Lower leg skin (tissue), 3 donors: ENCODE data around the gene ZNF710.

Experiments
- POLR2A ChIP-seq, 2 donors: fragments of 450-650 bp; IDR thresholded peaks; one replicate each; pipeline ENCODE4 v1.6.1; 2016 to 2017; ENCODE audit warnings: antibody characterized with exemption in 2 of 2, mild to moderate bottlenecking in 1 of 2, moderate library complexity in 1 of 2
- TF ChIP-seq, protein P1 (sequence below), 3 donors: fragments of 450-650 bp; IDR thresholded peaks; one replicate each; pipeline ENCODE4 v1.5.1; 2016; ENCODE audit warnings: antibody characterized with exemption in 3 of 3, mild to moderate bottlenecking in 3 of 3, moderate library complexity in 2 of 3

DNA sequence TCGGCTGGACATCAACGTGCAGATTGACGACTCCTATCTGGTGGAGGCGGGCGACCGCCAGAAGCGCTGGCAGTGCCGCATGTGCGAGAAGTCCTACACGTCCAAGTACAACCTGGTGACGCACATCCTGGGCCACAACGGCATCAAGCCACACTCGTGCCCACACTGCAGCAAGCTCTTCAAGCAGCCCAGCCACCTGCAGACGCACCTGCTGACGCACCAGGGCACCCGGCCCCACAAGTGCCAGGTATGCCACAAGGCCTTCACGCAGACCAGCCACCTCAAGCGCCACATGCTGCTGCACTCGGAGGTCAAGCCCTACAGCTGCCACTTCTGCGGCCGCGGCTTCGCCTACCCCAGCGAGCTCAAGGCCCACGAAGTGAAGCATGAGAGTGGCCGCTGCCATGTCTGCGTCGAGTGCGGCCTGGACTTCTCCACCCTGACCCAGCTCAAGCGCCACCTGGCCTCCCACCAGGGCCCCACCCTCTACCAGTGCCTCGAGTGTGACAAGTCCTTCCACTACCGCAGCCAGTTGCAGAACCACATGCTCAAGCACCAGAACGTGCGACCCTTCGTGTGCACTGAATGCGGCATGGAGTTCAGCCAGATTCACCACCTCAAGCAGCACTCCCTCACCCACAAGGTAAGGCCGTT, 67.0 kb downstream of the ZNF710 start:
- TF ChIP-seq POLR2A (IDR thresholded peaks at IDR 0.05) = no peak
- TF ChIP-seq, protein P1, sequence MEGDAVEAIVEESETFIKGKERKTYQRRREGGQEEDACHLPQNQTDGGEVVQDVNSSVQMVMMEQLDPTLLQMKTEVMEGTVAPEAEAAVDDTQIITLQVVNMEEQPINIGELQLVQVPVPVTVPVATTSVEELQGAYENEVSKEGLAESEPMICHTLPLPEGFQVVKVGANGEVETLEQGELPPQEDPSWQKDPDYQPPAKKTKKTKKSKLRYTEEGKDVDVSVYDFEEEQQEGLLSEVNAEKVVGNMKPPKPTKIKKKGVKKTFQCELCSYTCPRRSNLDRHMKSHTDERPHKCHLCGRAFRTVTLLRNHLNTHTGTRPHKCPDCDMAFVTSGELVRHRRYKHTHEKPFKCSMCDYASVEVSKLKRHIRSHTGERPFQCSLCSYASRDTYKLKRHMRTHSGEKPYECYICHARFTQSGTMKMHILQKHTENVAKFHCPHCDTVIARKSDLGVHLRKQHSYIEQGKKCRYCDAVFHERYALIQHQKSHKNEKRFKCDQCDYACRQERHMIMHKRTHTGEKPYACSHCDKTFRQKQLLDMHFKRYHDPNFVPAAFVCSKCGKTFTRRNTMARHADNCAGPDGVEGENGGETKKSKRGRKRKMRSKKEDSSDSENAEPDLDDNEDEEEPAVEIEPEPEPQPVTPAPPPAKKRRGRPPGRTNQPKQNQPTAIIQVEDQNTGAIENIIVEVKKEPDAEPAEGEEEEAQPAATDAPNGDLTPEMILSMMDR (IDR thresholded peaks at IDR 0.05) = no peak
